OCI-LY3 (cell line): ENCODE results near the gene PTPRD.

Source experiments
- H2AFZ ChIP-seq: fragments of 200-600, 300-600 bp; shearing (Covaris generic); 2 replicates; pipeline ENCODE4 v1.6.0; 2014; ENCODE audit warnings: antibody characterized with exemption, low read depth, low read length
- H3K27ac ChIP-seq: fragments of 200-600, 300-600 bp; sonication (generic); 2 replicates; pipeline ENCODE4 v1.5.1; 2014; ENCODE audit warnings: mild to moderate bottlenecking, low read length, moderate library complexity, mixed read lengths
- H3K27me3 ChIP-seq: fragments of 200-600, 300-600 bp; sonication (generic); 2 replicates; pipeline ENCODE4 v1.6.1; 2014; ENCODE audit warnings: low read depth, low read length, mixed read lengths
- H3K36me3 ChIP-seq: fragments of 200-600, 300-600 bp; sonication (generic); replicated peaks from 2 replicates; pipeline ENCODE3; 2014; ENCODE audit warnings: low read depth, low read length, mixed read lengths
- H3K4me1 ChIP-seq: fragments of 300-600, 200-600 bp; sonication (generic); 2 replicates; pipeline ENCODE4 v1.6.1; 2014; ENCODE audit warnings: low read length, mixed read lengths
- H3K4me2 ChIP-seq: fragments of 200-600, 300-600 bp; sonication (generic); 2 replicates; pipeline ENCODE4 v1.6.1; 2014; ENCODE audit warnings: low read length, mixed read lengths
- H3K4me3 ChIP-seq: fragments of 300-600, 200-600 bp; sonication (generic); 2 replicates; pipeline ENCODE4 v1.5.1; 2014; ENCODE audit warnings: antibody characterized with exemption, mild to moderate bottlenecking, low read length, moderate library complexity
- H3K79me2 ChIP-seq: fragments of 300-600, 200-600 bp; shearing (Covaris generic); 2 replicates; pipeline ENCODE4 v1.6.1; 2014; ENCODE audit warnings: mild to moderate bottlenecking, low read length, mixed read lengths
- H3K9ac ChIP-seq: fragments of 300-600, 200-600 bp; shearing (Covaris generic); 2 replicates; pipeline ENCODE4 v1.6.0; 2014; ENCODE audit warnings: mild to moderate bottlenecking, low read length, moderate library complexity
- H3K9me3 ChIP-seq: fragments of 200-600, 300-600 bp; shearing (Covaris generic); 2 replicates; pipeline ENCODE4 v1.6.1; 2014; ENCODE audit warnings: low read length, mixed read lengths; ENCODE audit not compliant: insufficient read depth
- H4K20me1 ChIP-seq: fragments of 200-600, 300-600 bp; sonication (generic); 2 replicates; pipeline ENCODE4 v1.6.1; 2016; ENCODE audit warnings: low read length, mixed read lengths; ENCODE audit not compliant: insufficient read depth
- EZH2phosphoT487 ChIP-seq: fragments of 200-600 bp; shearing (Covaris generic); IDR thresholded peaks from 2 replicates; pipeline ENCODE4 v1.6.1; 2018; ENCODE audit warnings: antibody characterized with exemption, mixed run types, low read depth
- TF ChIP-seq, protein P1 (sequence below): fragments of 200-600, 300-600 bp; sonication (generic); IDR thresholded peaks from 2 replicates; pipeline ENCODE4 v1.5.1; 2014; ENCODE audit warnings: antibody characterized with exemption, low read length, low read depth

The PTPRD gene

DNA sequence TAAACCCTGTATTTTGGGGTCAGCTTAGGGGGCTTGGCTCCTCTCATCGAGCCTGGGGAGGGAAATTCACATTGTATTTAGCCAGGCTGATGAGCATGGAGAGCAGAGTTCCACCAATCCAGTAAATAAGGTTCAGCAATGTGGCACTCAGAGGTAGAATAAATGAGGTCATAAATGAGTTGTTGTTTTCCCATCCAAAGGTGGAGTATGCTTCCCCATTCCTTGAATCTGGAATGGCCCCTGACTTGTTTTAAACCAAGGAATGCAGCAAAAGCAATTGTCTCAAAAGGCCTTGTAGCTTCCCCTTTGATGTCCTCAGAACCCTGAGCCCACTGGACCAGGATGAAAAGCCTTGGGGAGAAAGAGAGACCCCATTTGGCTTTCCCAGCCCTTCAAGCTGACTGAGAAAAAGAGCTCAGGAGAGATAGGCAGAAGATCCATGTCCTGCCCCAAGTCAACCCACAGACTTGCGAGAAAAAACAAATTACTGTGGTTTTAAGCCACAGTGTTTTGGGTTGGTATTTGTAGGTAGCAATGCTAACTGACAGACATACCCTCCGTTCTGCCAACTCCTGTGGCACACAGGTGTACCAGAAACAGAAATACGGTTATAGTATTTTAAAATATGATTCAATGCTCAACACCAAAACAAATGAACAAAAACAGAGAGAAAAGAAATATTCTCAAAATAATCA is 2247.2 kb downstream of the PTPRD start:
- H2AFZ ChIP-seq = no peak overlapping the region
- H3K4me3 ChIP-seq = no peak overlapping the region
- H3K36me3 ChIP-seq = no peaks in the 10 kb centered on the region
- no peaks in the 10 kb centered on the region for H3K27me3 ChIP-seq
- no peaks in the 10 kb centered on the region for H3K9me3 ChIP-seq
- H3K27ac ChIP-seq = no peak overlapping the region
- no peaks in the 10 kb centered on the region for H4K20me1 ChIP-seq
- no peaks in the 10 kb centered on the region for H3K79me2 ChIP-seq
- H3K4me2 ChIP-seq = no peak overlapping the region
- H3K9ac ChIP-seq = no peak overlapping the region
- TF ChIP-seq, protein P1, sequence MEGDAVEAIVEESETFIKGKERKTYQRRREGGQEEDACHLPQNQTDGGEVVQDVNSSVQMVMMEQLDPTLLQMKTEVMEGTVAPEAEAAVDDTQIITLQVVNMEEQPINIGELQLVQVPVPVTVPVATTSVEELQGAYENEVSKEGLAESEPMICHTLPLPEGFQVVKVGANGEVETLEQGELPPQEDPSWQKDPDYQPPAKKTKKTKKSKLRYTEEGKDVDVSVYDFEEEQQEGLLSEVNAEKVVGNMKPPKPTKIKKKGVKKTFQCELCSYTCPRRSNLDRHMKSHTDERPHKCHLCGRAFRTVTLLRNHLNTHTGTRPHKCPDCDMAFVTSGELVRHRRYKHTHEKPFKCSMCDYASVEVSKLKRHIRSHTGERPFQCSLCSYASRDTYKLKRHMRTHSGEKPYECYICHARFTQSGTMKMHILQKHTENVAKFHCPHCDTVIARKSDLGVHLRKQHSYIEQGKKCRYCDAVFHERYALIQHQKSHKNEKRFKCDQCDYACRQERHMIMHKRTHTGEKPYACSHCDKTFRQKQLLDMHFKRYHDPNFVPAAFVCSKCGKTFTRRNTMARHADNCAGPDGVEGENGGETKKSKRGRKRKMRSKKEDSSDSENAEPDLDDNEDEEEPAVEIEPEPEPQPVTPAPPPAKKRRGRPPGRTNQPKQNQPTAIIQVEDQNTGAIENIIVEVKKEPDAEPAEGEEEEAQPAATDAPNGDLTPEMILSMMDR = no peak
- no peak for TF ChIP-seq EZH2phosphoT487
- no peaks in the 10 kb centered on the region for H3K4me1 ChIP-seq

- Histone ChIP-seq H4K20me1 (no peaks in the 10 kb centered on the region), H3K27ac (no peak overlapping the region), H3K27me3 (no peaks in the 10 kb centered on the region), H3K79me2 (no peaks in the 10 kb centered on the region), H3K9me3 (no peaks in the 10 kb centered on the region), H3K4me3 (no peak overlapping the region), H3K9ac (no peak overlapping the region), H3K4me2 (no peak overlapping the region), H3K4me1 (no peaks in the 10 kb centered on the region), H2AFZ (no peak overlapping the region), H3K36me3 (no peaks in the 10 kb centered on the region)
- TF ChIP-seq, protein P1 = no peak
- no peak for TF ChIP-seq EZH2phosphoT487
Measured at GRCh38 chr9:8365029-8365428, 2247.8 kb downstream of the PTPRD start.

DNA sequence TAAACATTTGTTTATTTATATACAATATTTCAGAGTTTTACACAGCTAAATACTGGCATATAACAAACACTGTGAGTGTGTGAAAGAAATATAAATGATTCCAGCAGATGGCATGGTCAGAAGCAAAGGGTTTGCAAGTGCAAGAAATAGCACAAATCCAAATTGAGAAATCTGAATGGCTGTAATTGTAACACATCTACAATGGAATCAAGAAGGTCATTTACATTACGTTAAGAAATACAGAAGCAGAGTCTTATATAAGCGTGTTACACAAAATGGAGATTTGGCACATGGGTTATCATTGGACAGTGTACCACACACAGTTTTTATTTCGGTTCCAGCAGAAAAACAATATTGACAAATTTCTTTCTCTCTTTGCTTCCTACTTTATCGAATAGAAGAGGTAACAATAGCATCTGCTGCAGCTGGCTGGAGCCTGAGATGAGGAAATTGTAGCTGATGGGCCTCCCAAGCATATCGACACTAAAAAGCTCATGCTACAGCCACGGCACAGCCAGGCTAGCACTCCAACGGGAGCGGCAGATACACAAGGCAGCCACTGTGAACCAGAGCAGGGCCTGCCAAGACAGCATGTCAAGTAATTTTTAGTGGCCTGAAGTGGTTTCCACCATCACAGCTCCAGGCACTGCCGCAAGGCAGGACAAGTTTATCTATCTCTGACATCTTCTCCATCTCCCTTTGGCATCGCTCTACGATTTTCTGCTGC is 2248.6 kb downstream of the PTPRD start:
- Histone ChIP-seq H3K79me2 (no peaks in the 10 kb centered on the region), H2AFZ (no peak overlapping the region), H3K27me3 (no peaks in the 10 kb centered on the region), H3K9ac (no peak overlapping the region), H3K9me3 (no peaks in the 10 kb centered on the region), H3K27ac (no peak overlapping the region), H3K4me3 (no peak overlapping the region), H3K36me3 (no peaks in the 10 kb centered on the region), H3K4me2 (no peak overlapping the region), H4K20me1 (no peaks in the 10 kb centered on the region), H3K4me1 (no peaks in the 10 kb centered on the region)
- no peak for TF ChIP-seq EZH2phosphoT487
- TF ChIP-seq, protein P1 = no peak

DNA sequence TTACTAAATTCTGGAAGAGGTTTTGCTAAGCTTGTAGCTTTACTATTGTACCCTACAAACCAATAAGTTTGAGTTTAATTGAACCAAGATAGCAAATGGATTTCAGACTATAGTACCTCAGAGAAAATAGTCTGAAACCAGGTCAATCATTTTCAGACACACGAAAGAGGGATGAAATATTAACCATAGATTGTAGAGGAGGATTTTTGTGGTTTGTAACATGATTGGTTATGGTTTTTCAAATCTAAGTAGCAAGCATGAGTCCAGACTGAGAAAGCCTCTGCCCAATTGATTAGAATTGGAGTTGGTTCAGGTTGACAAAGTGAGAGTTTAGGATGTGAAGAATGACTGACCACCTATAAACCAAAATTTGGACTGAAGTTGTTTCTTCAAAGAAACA is 2250.6 kb downstream of the PTPRD start:
- Histone ChIP-seq H4K20me1 (no peaks in the 10 kb centered on the region), H3K4me1 (no peaks in the 10 kb centered on the region), H3K27ac (no peak overlapping the region), H2AFZ (no peak overlapping the region), H3K79me2 (no peaks in the 10 kb centered on the region), H3K4me3 (no peak overlapping the region), H3K9me3 (no peaks in the 10 kb centered on the region), H3K4me2 (no peak overlapping the region), H3K27me3 (no peaks in the 10 kb centered on the region), H3K9ac (no peak overlapping the region), H3K36me3 (no peaks in the 10 kb centered on the region)
- TF ChIP-seq, protein P1 = no peak
- no peak for TF ChIP-seq EZH2phosphoT487
